DND-41 (cell line): ENCODE measurements around the gene KCNJ6.

Experiments
- CTCF ChIP-seq: IDR thresholded peaks from 2 replicates; pipeline ENCODE4 v1.5.1; 2012; ENCODE audit warnings: borderline replicate concordance, low read length, moderate library complexity, mild to moderate bottlenecking; ENCODE audit not compliant: poor library complexity, severe bottlenecking; ENCODE audit errors: extremely low read depth
- EZH2 ChIP-seq: IDR thresholded peaks from 3 replicates; pipeline ENCODE4 v1.6.1; 2012; ENCODE audit warnings: borderline replicate concordance, low read depth, mild to moderate bottlenecking, moderate library complexity, low read length, inconsistent platforms; ENCODE audit not compliant: severe bottlenecking

- no peak for TF ChIP-seq CTCF
- TF ChIP-seq EZH2: no peak
Measured at GRCh38 chr21:37862536-37862935, 53.7 kb downstream of the KCNJ6 start.
